Measurements from ENCODE around the gene KCNE3.

DNA sequence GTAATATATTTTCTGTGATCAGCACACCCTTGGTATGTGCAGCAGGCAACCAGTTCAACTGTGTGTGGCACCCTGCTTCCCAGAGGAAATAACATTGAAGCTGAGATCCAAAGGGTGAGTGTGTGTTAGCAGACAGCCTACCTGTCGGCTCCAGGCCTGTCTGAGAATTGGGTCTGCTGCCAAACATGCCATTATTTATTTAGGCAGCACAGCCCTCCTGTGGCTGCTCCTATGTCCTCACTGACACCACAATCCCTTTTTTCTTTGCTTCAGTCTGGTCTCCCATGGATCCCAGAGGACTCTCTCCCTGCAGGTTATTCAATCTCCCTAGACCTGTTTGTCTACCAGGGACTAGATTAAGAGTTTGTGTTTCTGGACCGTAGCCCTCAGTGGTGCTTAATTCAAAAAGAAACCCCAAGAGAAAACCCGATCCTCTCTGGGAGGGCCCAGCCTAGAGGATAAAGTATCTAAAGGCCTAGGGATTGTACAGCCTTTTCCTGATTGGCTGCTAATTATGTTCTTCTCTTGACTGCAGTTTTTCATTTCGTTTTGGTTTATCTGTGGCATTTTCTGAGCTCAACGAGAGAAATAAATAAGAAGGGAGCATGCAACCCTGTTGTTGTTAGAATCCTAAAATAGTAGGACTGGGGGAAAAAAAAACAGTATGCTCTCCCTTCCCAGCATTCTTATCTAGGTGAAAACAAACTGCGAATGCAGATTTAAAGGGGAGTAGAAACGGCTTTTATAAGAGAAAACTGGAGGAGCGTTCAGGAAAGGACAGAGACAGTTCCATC lies 24.1 kb downstream of the KCNE3 start:
- TF ChIP-seq, protein P1, sequence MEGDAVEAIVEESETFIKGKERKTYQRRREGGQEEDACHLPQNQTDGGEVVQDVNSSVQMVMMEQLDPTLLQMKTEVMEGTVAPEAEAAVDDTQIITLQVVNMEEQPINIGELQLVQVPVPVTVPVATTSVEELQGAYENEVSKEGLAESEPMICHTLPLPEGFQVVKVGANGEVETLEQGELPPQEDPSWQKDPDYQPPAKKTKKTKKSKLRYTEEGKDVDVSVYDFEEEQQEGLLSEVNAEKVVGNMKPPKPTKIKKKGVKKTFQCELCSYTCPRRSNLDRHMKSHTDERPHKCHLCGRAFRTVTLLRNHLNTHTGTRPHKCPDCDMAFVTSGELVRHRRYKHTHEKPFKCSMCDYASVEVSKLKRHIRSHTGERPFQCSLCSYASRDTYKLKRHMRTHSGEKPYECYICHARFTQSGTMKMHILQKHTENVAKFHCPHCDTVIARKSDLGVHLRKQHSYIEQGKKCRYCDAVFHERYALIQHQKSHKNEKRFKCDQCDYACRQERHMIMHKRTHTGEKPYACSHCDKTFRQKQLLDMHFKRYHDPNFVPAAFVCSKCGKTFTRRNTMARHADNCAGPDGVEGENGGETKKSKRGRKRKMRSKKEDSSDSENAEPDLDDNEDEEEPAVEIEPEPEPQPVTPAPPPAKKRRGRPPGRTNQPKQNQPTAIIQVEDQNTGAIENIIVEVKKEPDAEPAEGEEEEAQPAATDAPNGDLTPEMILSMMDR (conservative IDR thresholded peaks at IDR 0.05; ENCODE audit: low read length) = no peak
- TF ChIP-seq EZH2phosphoT487 (IDR thresholded peaks at IDR 0.05; ENCODE audit: borderline replicate concordance) = no peak
